HepG2 (cell line): ENCODE data around the gene MXRA8. TPM values are rescaled to one million over a fixed set of nuclear protein-coding genes. Genes with fewer than 3 reads are reported as not detected.

Experiments used
- ELF3 ChIP-seq: IDR thresholded peaks from 2 replicates; pipeline ENCODE4 v1.6.1; 2016; ENCODE audit warnings: missing genetic modification reagents, missing compliant biosample characterization
- GATAD1 ChIP-seq: IDR thresholded peaks from 2 replicates; pipeline ENCODE4 v1.6.1; 2016; ENCODE audit warnings: missing genetic modification reagents, missing compliant biosample characterization
- KDM5A ChIP-seq: fragments of 200-600 bp; sonication (generic); IDR thresholded peaks from 2 replicates; pipeline ENCODE4 v1.7.0; 2018; ENCODE audit warnings: antibody characterized with exemption, mild to moderate bottlenecking, low read length, borderline replicate concordance
- MZF1 ChIP-seq: sonication (generic); formaldehyde crosslinking; IDR thresholded peaks from 2 replicates; pipeline ENCODE4 v1.8.1; 2023; ENCODE audit warnings: mild to moderate bottlenecking, missing genetic modification reagents, borderline replicate concordance
- NFIC ChIP-seq: IDR thresholded peaks from 2 replicates; pipeline ENCODE4 v1.6.1; 2012; ENCODE audit warnings: mild to moderate bottlenecking, low read length, inconsistent platforms
- SALL2 ChIP-seq: sonication (generic); formaldehyde crosslinking; IDR thresholded peaks from 2 replicates; pipeline ENCODE4 v1.8.1; 2023; ENCODE audit warnings: mild to moderate bottlenecking, missing genetic modification reagents, inconsistent platforms
- SMARCC2 ChIP-seq: fragments of 450-650 bp; IDR thresholded peaks from 2 replicates; pipeline ENCODE4 v1.6.1; 2017; ENCODE audit warnings: antibody characterized with exemption, mild to moderate bottlenecking
- ZKSCAN5 ChIP-seq: sonication (generic); formaldehyde crosslinking; IDR thresholded peaks from 2 replicates; pipeline ENCODE4 v1.5.1; 2020; ENCODE audit warnings: mild to moderate bottlenecking, missing genetic modification reagents
- ZNF143 ChIP-seq: sonication (generic); formaldehyde crosslinking; IDR thresholded peaks from 2 replicates; pipeline ENCODE4 v1.4.0; 2020; ENCODE audit warnings: missing genetic modification reagents
- ZNF333 ChIP-seq: sonication (generic); formaldehyde crosslinking; IDR thresholded peaks from 2 replicates; pipeline ENCODE4 v1.4.0; 2020; ENCODE audit warnings: mild to moderate bottlenecking, missing genetic modification reagents, borderline replicate concordance
- ZNF510 ChIP-seq: sonication (generic); formaldehyde crosslinking; IDR thresholded peaks from 2 replicates; pipeline ENCODE4 v1.4.0; 2020; ENCODE audit warnings: low read depth, mild to moderate bottlenecking, missing genetic modification reagents
- ZNF556 ChIP-seq: sonication (generic); formaldehyde crosslinking; IDR thresholded peaks from 2 replicates; pipeline ENCODE4 v1.4.0; 2020; ENCODE audit warnings: mild to moderate bottlenecking, missing genetic modification reagents, borderline replicate concordance
- ZNF672 ChIP-seq: sonication (generic); formaldehyde crosslinking; IDR thresholded peaks from 2 replicates; pipeline ENCODE4 v1.8.1; 2022; ENCODE audit warnings: missing genetic modification reagents
- ZNF687 ChIP-seq: sonication (generic); formaldehyde crosslinking; IDR thresholded peaks from 2 replicates; pipeline ENCODE4 v1.5.1; 2020; ENCODE audit warnings: mild to moderate bottlenecking, missing genetic modification reagents, moderate library complexity
- ZNF720 ChIP-seq: sonication (generic); formaldehyde crosslinking; IDR thresholded peaks from 2 replicates; pipeline ENCODE4 v1.4.0; 2020; ENCODE audit warnings: missing genetic modification reagents
- polyA plus RNA-seq, 8 experiments: library from polyadenylated mRNA; depleted of rRNA in 3 of 8; stranded (reverse) in 7 of 8; unstranded in 1 of 8; fragments of >200 nt; fragmentation: Illumina TruSeq in 4 of 8; extraction: Trizol in 4 of 8; gene quantifications; 2 replicates each; pipeline versions ENCODE4 v1.2.1 to v1.2.3, GENCODE V29; 2011 to 2016; ENCODE audit warnings: low read depth in 4 of 8, missing spikeins in 1 of 8, mixed read lengths in 1 of 8; ENCODE audit not compliant: insufficient read depth in 1 of 8
- total RNA-seq, 5 experiments: library from RNA; depleted of rRNA; stranded (reverse); fragments of >200 nt; fragmentation: Illumina TruSeq; extraction: Trizol; gene quantifications; 2 replicates each; pipeline ENCODE4 v1.2.3, GENCODE V29; 2016; ENCODE audit warnings: low read depth in 1 of 5
- TF ChIP-seq, protein P1 (sequence below): sonication (generic); formaldehyde crosslinking; IDR thresholded peaks from 2 replicates; pipeline ENCODE4 v1.9.0; 2021; ENCODE audit warnings: mild to moderate bottlenecking, missing genetic modification reagents
- TF ChIP-seq, protein P2 (sequence below): sonication (generic); formaldehyde crosslinking; IDR thresholded peaks from 2 replicates; pipeline ENCODE4 v1.4.0; 2020; ENCODE audit warnings: missing genetic modification reagents; ENCODE audit errors: not compliant biosample characterization

The MXRA8 gene
- total and polyA plus RNA-seq, 2 of the 13 experiments (the other 11 are each of a cell fraction or from before 2014, with no cell fraction given) = 19.8 to 44.8 TPM

DNA sequence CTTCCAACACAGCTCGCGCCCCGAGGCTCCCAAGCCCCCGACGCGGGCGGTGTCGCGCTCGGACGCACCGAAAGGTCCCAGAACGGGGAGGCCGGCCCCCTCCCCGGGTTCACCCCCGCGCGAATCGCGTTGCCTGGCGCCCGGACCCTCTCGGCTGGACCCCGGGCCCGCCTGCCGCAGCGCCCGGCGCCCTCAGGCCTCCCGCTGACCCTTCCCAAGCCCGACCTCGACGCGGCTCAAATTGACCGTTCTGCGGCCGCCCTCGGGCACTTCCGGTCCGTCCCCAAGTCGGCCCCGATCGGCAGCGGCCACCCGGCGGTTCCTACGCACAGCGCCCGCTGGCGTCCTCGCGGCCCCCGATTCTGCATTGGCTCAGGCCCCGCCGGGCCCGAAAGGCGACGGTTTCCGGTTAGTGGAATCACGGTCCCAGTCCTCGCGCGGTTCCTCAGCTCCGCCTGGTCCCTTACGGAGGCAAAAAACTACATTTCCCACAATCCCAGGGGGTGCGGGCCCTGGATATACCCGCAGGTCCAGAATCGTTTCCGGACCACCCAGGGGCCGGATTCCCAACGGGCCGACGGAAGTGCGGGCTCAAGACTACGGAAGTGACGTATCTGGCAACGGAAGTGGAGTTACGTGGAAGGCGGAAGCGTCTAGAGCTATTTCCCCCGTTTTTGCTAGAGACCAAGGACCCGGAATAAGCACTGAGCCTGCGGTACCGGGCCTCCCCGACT is 16.7 kb upstream of the MXRA8 start, which contains the start of gene AURKAIP1 (continued):
- TF ChIP-seq ZNF687 (CRISPR knock-in tag) = peak; percentile 96
- no peak for TF ChIP-seq MZF1
- TF ChIP-seq ZKSCAN5 (CRISPR knock-in tag) = no peak
- TF ChIP-seq ZNF556 (CRISPR knock-in tag) = peak; percentile 100
- peak; percentile 98 for TF ChIP-seq GATAD1 (CRISPR knock-in tag)
- no peak for TF ChIP-seq NFIC
- no peak for TF ChIP-seq ZNF672
- peak; percentile 87; the same call in 1 of the 2 replicates for TF ChIP-seq ZNF333 (CRISPR knock-in tag)
- no peak for TF ChIP-seq SMARCC2
- TF ChIP-seq ELF3 = peak; percentile 82
- TF ChIP-seq, protein P1, sequence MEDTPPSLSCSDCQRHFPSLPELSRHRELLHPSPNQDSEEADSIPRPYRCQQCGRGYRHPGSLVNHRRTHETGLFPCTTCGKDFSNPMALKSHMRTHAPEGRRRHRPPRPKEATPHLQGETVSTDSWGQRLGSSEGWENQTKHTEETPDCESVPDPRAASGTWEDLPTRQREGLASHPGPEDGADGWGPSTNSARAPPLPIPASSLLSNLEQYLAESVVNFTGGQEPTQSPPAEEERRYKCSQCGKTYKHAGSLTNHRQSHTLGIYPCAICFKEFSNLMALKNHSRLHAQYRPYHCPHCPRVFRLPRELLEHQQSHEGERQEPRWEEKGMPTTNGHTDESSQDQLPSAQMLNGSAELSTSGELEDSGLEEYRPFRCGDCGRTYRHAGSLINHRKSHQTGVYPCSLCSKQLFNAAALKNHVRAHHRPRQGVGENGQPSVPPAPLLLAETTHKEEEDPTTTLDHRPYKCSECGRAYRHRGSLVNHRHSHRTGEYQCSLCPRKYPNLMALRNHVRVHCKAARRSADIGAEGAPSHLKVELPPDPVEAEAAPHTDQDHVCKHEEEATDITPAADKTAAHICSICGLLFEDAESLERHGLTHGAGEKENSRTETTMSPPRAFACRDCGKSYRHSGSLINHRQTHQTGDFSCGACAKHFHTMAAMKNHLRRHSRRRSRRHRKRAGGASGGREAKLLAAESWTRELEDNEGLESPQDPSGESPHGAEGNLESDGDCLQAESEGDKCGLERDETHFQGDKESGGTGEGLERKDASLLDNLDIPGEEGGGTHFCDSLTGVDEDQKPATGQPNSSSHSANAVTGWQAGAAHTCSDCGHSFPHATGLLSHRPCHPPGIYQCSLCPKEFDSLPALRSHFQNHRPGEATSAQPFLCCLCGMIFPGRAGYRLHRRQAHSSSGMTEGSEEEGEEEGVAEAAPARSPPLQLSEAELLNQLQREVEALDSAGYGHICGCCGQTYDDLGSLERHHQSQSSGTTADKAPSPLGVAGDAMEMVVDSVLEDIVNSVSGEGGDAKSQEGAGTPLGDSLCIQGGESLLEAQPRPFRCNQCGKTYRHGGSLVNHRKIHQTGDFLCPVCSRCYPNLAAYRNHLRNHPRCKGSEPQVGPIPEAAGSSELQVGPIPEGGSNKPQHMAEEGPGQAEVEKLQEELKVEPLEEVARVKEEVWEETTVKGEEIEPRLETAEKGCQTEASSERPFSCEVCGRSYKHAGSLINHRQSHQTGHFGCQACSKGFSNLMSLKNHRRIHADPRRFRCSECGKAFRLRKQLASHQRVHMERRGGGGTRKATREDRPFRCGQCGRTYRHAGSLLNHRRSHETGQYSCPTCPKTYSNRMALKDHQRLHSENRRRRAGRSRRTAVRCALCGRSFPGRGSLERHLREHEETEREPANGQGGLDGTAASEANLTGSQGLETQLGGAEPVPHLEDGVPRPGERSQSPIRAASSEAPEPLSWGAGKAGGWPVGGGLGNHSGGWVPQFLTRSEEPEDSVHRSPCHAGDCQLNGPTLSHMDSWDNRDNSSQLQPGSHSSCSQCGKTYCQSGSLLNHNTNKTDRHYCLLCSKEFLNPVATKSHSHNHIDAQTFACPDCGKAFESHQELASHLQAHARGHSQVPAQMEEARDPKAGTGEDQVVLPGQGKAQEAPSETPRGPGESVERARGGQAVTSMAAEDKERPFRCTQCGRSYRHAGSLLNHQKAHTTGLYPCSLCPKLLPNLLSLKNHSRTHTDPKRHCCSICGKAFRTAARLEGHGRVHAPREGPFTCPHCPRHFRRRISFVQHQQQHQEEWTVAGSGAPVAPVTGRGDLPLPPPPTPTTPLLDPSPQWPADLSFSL = no peak
- peak; percentile 91 for TF ChIP-seq ZNF510 (CRISPR knock-in tag)
- TF ChIP-seq SALL2 (CRISPR knock-in tag) = no peak; the same call in 1 of the 2 replicates
- peak; percentile 75; the same call in 1 of the 2 replicates for TF ChIP-seq ZNF720 (CRISPR knock-in tag)
- TF ChIP-seq, protein P2, sequence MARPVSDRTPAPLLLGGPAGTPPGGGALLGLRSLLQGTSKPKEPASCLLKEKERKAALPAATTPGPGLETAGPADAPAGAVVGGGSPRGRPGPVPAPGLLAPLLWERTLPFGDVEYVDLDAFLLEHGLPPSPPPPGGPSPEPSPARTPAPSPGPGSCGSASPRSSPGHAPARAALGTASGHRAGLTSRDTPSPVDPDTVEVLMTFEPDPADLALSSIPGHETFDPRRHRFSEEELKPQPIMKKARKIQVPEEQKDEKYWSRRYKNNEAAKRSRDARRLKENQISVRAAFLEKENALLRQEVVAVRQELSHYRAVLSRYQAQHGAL (CRISPR knock-in tag) = peak; percentile 20
- TF ChIP-seq KDM5A = peak; percentile 97
- peak; percentile 98 for TF ChIP-seq ZNF143
